Raji (cell line): ENCODE measurements around the gene SHISA4.

Experiments used
- POLR2A ChIP-seq: IDR thresholded peaks from 2 replicates; pipeline ENCODE4 v1.6.1; 2011; ENCODE audit warnings: low read depth, low read length, control low read depth; ENCODE audit not compliant: insufficient read depth

Gene SHISA4

DNA sequence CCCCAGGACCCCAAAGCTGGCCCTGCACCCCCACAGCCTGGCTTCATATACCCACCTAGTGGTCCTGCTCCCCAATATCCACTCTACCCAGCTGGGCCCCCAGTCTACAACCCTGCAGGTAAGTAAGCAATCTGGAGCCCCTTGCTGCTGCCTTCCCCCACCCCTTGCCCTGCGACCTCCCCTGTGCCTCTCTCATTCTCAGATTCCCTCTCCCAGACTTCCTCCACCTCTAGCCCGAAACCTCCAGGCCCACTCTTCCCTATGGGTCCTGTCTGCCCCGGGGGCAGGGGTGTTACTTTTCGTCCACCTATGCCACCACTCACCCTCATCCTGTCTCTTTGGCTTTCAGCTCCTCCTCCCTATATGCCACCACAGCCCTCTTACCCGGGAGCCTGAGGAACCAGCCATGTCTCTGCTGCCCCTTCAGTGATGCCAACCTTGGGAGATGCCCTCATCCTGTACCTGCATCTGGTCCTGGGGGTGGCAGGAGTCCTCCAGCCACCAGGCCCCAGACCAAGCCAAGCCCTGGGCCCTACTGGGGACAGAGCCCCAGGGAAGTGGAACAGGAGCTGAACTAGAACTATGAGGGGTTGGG, 2.9 kb downstream of the SHISA4 start:
- no peak for TF ChIP-seq POLR2A

DNA sequence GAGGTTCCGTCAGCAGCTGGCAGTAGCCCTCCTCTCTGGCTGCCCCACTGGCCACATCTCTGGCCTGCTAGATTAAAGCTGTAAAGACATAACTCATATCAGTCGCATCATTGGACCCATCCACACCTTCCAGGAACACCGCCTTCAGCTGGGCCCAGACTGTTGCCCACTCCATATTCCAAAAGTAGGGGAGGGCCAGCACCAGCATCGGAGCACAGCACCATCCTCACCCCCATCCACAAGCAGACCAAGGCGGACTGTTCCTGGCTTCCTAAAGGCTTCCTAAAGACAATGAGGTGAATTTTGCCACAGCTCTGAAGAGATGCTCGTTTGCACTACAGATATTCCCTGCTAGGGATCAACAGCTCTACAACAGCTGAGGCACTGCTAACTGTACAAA, 3.5 kb downstream of the SHISA4 start:
- TF ChIP-seq POLR2A: no peak

DNA sequence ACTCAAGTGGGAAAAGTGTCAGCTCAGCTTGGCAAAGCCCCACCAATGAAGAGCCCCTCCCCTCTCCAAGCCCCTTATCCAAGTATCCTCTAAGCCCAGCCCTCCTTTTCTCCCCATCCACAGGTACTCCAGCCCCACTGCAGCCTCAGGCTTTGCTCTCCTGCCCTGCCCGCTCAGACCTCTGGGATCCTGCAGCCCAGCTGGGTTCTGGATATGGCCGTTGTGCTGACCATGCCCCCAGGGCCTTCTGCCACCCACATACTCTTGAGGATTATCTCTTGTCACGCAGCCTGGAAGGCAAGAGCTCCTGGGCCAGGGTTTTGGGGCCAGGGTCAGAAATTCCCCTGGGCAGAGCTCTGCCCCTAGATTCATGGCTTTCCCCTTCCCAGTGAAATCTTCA, 4.7 kb downstream of the SHISA4 start:
- TF ChIP-seq POLR2A: no peak

DNA sequence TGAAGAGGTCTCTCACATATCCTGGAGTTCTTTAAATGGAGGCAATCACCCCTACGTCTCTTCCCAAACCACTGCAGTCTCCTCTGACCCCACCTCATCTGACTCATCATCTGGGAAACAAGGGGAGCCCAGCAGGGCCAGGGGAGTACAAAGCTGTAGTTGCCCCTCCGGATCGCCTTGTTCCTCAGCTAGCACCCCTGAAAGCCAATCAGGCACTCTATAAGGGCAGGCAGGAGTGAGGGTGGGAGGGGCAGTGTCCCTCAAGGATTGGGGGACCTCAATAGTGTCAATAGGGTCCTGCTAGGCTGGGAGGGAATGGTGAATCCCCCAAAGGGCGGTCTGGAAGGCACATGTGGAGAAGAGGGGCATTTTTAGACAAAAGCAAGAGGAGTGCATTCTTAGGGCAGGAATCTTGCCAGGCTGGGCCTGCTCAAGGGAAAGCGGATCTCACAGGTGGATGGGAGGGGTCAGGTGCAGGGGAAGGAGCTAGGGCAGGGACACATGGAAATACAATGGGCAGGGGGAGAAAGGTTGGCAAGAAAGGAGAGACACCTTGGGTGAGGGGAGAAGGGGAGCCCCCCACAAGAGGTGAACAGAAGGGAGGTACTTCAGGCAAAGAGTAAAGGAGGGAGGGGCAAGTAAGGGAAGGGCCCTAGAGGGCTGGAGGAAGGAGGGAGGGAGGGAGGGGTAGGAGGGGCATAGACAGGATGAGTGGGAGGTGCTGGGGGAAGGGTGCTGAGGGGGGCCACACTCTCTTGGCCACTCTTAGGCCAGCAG, 5.8 kb downstream of the SHISA4 start:
- no peak for TF ChIP-seq POLR2A

- TF ChIP-seq POLR2A: no peak
Measured at GRCh38 chr1:201895120-201895665, 6.5 kb downstream of the SHISA4 start.

GRCh38 chr1:201895913-201896807, 7.5 kb downstream of the SHISA4 start:
- peak; percentile 45; the same call in 1 of the 2 replicates for TF ChIP-seq POLR2A

DNA sequence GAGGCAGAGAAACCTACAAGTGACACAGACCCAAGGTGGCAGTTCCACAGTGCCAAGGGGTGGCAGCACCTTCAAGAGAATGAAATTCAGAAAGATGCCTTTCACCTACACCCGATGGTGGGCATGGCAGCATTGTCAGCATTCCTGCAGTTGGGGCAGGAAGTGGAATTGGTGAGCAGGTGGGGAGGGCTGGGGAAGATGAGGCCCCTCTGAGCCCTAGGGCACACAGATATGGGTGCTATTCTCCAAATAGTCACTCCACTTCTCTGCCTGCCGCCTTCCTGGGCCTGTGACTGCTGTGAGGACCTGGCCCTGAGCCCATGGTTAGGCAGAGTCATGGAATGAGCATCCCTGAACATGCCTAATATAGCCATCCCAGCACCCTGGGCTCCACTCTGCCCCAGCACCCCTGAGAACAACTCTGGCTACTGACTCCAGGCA, 8.3 kb downstream of the SHISA4 start:
- no peak for TF ChIP-seq POLR2A

DNA sequence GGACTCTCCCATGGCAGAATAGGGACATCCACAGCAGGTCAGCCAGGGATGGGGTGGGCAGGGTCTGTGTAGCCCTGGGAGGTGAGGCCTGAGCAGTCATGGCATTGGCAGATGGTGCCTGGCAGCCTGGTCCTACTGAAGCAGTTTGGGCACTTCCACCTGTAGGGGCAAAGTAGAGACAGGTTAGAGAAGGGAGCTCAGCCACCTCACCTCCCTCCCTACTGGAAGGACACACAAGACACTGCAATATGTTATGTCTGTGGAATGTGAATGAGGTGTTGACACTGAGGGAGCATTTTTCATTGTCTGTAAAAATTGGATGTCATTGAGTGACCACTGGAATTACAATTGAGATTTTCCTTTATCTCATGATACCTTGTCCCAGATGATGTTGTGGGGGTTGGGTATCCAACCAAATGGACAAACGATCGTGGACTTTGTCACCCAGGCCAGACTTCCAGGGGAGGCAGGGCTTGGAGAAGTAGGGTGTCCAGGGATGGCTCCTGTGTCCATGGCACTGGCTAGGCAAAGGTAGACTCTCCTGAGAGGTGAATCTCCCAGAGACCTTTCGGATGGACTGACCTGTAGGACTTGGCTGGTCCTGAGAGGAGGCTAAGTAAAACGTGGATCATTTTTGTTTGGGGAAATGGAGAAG, 9.7 kb downstream of the SHISA4 start:
- TF ChIP-seq POLR2A: no peak

DNA sequence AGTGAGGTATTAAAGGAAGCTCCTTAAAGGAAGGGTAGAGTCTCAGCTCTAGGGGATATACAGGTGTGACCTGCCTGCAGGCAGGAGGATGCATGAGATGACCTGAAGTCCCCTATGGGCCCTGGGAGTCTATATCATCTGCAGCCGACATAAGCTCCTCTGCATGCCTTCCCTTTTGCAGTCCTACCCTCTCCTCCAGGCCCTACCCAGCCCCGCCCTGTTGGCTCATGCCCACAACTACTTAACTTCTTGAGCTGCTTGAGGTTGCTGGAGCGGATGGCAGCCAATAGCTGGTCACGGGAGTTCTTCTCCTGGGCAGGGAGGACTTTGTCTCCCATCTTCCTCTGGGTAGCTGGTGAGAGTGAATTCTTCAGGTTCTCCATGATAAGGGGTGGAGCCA, 10.3 kb downstream of the SHISA4 start:
- no peak for TF ChIP-seq POLR2A

DNA sequence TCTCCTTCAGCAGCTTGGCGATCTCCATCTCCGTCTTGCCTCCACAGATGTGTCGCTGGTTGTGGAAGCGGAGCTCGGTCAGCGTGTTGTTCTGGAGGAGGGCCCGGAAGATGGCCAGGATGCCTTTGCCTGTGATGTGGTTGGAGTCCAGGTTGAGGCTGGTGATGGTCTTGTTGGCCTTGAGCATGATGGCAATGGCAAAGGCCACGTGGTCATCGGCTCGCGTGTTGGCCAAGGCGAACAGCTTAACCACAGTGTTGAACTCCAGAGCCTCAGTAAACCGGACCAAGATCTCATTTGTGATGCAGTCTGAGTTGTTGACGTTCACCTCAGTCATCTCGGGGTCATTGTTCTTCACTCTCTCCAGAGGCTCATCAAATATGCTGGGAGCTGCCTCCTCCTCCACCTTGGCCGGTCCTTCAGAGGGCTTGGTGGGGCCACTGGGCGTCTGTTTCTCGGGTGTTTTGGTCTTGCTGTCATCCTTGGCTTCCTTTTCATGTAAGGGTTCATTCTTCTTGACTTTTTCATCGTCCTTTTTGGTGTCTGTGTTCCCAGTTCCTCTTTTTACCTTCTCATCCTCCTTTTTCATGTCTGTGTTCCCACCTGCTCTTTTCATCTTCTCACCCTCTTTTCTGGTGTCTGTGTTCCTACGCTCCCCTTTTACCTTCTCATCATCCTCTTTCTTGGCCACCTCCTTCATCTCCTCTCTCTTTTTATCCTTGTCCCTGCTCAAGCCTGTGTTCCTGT, 11.2 kb downstream of the SHISA4 start:
- no peak for TF ChIP-seq POLR2A

DNA sequence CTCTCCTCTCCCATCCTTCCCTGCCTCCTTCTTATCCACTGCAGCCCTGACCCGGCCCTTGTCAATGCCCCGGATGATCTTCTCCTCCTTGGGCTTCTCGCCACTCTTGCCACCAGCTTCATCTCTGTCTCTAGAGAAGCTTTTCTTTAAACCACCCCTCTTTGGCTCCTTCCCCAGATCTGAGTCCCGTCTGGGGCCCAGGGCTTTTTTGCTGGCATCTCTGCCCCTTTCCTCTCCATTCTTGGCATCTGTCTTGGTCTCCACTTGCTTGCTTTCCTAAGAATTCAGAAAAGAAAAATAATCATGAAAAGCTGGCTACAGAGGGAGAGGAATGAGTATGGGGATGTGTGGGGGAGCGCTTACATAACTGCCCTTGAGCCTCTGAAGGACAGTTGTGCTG, 11.8 kb downstream of the SHISA4 start:
- TF ChIP-seq POLR2A: no peak

- TF ChIP-seq POLR2A: no peak
Measured at GRCh38 chr1:201902198-201902597, 13.5 kb downstream of the SHISA4 start.

GRCh38 chr1:201903135-201903534, 14.4 kb downstream of the SHISA4 start:
- TF ChIP-seq POLR2A: no peak

DNA sequence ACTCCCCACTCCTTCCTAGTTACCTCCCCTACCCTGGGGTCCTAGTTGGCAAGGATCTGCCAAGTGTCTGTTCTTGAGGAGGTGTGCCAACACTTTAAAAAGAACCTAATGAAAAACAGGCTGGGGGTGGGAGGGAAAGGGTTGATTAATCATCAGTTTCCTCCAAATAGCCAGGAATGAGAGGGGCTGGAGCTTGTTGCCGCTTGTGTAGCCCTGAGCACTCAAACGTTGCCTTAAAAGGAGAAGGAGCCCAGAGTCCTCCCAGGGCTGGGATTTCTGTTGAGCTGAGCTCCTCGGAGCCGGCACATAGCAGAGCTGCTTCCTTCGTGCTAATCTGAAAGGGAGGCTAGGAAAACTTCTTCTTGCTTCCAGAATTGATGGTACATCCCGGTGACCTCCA, 15.9 kb downstream of the SHISA4 start:
- TF ChIP-seq POLR2A: no peak
